Osteoblast (primary cell): ENCODE results near the gene BARX2. TPM values are rescaled to one million over a fixed set of nuclear protein-coding genes. Genes with fewer than 3 reads are reported as not detected.

ENCODE experiments used
- DNase-seq: peaks from one replicate; pipeline ENCODE4 v3.0.0; 2011; ENCODE audit warnings: low spot score, mixed read lengths; ENCODE audit not compliant: insufficient read length; ENCODE audit errors: missing footprints
- H2AFZ ChIP-seq: 2 replicates; pipeline ENCODE4 v1.6.0; 2011; ENCODE audit warnings: mild to moderate bottlenecking, low read length
- H3K27ac ChIP-seq: 2 replicates; pipeline ENCODE4 v1.5.1; 2011; ENCODE audit warnings: mild to moderate bottlenecking, low read depth, low read length, moderate library complexity
- H3K27me3 ChIP-seq: 2 replicates; pipeline ENCODE4 v1.6.0; 2012; ENCODE audit warnings: mild to moderate bottlenecking, control low read depth, inconsistent platforms, low read length, moderate library complexity; ENCODE audit not compliant: insufficient read depth
- H3K36me3 ChIP-seq: 2 replicates; pipeline ENCODE4 v1.5.1; 2011; ENCODE audit warnings: mild to moderate bottlenecking, low read length, control low read depth, moderate library complexity; ENCODE audit not compliant: insufficient read depth
- H3K4me1 ChIP-seq: 2 replicates; pipeline ENCODE4 v1.5.1; 2011; ENCODE audit warnings: mild to moderate bottlenecking, low read length, control low read depth, moderate library complexity; ENCODE audit not compliant: insufficient read depth
- H3K4me2 ChIP-seq: 2 replicates; pipeline ENCODE4 v1.6.0; 2011; ENCODE audit warnings: mild to moderate bottlenecking, low read length; ENCODE audit not compliant: insufficient read depth
- H3K4me3 ChIP-seq: fragments of 200-600 bp; sonication (generic); 3 replicates; pipeline ENCODE4 v1.5.1; 2012; ENCODE audit warnings: mild to moderate bottlenecking, low read length, inconsistent platforms; ENCODE audit not compliant: insufficient read depth
- H3K79me2 ChIP-seq: 2 replicates; pipeline ENCODE4 v1.6.0; 2012; ENCODE audit warnings: mild to moderate bottlenecking, low read length, control low read depth, inconsistent platforms; ENCODE audit not compliant: insufficient read depth
- H3K9me3 ChIP-seq: 2 replicates; pipeline ENCODE4 v1.5.1; 2011; ENCODE audit warnings: low read depth, low read length, control low read depth
- H4K20me1 ChIP-seq: 2 replicates; pipeline ENCODE4 v1.6.0; 2012; ENCODE audit warnings: mild to moderate bottlenecking, low read length, control low read depth; ENCODE audit not compliant: insufficient read depth
- total RNA-seq: library from RNA; depleted of rRNA; stranded (reverse); fragments of >200 nt; gene quantifications from 2 replicates; pipeline ENCODE4 v1.2.3, GENCODE V29; 2012
- TF ChIP-seq, protein P1 (sequence below): IDR thresholded peaks from 2 replicates; pipeline ENCODE4 v1.5.1; 2011; ENCODE audit warnings: mild to moderate bottlenecking, low read depth, low read length, moderate library complexity; ENCODE audit errors: extremely low read depth

Gene BARX2
- total RNA-seq, 1 donor = not detected

DNA sequence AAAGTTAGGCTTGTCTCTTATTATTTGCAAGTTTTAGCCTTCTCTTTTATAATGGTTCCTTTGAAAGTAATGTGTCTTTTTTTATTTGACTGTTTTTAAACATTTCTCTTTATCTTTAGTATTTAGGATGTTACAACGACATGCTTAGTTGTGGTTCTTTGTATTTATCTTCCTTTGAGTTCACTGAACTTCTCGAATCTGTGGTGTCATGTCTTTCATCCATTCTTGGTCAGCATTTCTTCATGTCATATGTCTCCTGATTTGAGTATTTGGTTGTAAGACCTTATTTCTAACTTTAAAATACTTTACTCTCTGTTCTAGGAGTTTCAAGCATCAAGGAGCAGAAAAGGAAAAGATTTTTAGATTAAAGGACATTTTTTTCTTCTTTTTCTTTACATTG is 15.9 kb upstream of the BARX2 start:
- Histone ChIP-seq H3K36me3 (no peaks in the 10 kb centered on the region), H3K79me2 (no peaks in the 10 kb centered on the region), H3K27ac (no peak overlapping the region), H3K9me3 (no peaks in the 10 kb centered on the region), H3K4me1 (no peaks in the 10 kb centered on the region), H3K4me3 (no peak overlapping the region), H2AFZ (no peak overlapping the region), H3K4me2 (no peak overlapping the region), H4K20me1 (no peaks in the 10 kb centered on the region), H3K27me3 (peaks cover 3% of the 10 kb centered on the region)
- TF ChIP-seq, protein P1, sequence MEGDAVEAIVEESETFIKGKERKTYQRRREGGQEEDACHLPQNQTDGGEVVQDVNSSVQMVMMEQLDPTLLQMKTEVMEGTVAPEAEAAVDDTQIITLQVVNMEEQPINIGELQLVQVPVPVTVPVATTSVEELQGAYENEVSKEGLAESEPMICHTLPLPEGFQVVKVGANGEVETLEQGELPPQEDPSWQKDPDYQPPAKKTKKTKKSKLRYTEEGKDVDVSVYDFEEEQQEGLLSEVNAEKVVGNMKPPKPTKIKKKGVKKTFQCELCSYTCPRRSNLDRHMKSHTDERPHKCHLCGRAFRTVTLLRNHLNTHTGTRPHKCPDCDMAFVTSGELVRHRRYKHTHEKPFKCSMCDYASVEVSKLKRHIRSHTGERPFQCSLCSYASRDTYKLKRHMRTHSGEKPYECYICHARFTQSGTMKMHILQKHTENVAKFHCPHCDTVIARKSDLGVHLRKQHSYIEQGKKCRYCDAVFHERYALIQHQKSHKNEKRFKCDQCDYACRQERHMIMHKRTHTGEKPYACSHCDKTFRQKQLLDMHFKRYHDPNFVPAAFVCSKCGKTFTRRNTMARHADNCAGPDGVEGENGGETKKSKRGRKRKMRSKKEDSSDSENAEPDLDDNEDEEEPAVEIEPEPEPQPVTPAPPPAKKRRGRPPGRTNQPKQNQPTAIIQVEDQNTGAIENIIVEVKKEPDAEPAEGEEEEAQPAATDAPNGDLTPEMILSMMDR = no peak
- no peak for DNase-seq

DNA sequence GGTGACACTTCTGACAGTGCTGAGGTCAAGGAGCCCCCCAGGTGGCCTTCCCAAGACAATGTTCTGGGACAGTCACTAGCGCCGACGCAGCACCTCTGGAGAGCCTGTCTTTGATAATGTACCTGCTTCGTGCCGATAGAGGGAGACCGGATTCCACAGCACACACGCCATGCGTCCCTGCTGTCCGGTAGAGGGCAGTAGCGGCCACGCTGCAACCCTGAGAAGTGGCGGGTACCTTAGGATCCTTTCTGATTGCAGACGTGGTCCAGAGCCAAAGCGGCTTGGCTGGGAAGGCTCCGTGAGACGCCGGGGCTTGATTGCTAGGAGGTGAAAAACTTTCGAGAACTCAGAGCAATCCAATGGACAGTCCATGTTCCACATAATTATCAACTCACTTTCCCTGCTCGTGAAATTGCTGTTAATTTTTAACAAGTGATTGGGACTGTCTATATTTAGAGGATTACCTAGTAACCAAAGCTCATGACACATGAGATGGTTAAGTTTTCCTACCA is 11.4 kb upstream of the BARX2 start:
- H3K9me3 ChIP-seq = no peaks in the 10 kb centered on the region
- H3K27me3 ChIP-seq = peaks cover 33% of the 10 kb centered on the region
- no peak overlapping the region for H3K4me3 ChIP-seq
- DNase-seq = peak; percentile 83
- no peaks in the 10 kb centered on the region for H3K36me3 ChIP-seq
- H3K79me2 ChIP-seq = no peaks in the 10 kb centered on the region
- H3K4me1 ChIP-seq = no peaks in the 10 kb centered on the region
- no peak overlapping the region for H2AFZ ChIP-seq
- H3K27ac ChIP-seq = no peak overlapping the region
- H3K4me2 ChIP-seq = peak overlapping the region; percentile 30
- TF ChIP-seq, protein P1 = peak; percentile 100
- no peaks in the 10 kb centered on the region for H4K20me1 ChIP-seq

DNA sequence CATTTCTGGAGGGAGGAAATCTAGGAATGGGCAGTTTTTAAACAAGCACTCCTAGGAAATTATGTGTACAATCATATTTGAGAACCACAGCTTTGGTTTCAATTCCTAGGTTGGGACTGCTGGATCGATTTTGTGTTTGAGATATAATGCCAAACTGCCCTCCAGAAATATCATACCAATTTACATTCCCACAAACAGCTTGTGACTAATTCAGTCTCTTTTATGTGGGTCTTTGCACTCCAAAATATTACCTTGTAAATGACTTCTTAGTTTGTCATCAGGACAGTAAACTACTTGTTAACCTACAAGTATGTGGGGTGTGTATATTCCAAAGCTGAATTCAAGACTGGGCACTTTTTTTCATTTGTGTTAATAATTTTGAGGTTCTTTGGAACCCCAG is 9.8 kb upstream of the BARX2 start:
- Histone ChIP-seq H3K27ac (no peak overlapping the region), H3K9me3 (no peaks in the 10 kb centered on the region), H3K79me2 (no peaks in the 10 kb centered on the region), H3K4me3 (no peak overlapping the region), H4K20me1 (no peaks in the 10 kb centered on the region), H2AFZ (no peak overlapping the region), H3K4me1 (no peaks in the 10 kb centered on the region), H3K36me3 (no peaks in the 10 kb centered on the region), H3K27me3 (peaks cover 46% of the 10 kb centered on the region), H3K4me2 (no peak overlapping the region)
- DNase-seq = no peak
- TF ChIP-seq, protein P1 = no peak

DNA sequence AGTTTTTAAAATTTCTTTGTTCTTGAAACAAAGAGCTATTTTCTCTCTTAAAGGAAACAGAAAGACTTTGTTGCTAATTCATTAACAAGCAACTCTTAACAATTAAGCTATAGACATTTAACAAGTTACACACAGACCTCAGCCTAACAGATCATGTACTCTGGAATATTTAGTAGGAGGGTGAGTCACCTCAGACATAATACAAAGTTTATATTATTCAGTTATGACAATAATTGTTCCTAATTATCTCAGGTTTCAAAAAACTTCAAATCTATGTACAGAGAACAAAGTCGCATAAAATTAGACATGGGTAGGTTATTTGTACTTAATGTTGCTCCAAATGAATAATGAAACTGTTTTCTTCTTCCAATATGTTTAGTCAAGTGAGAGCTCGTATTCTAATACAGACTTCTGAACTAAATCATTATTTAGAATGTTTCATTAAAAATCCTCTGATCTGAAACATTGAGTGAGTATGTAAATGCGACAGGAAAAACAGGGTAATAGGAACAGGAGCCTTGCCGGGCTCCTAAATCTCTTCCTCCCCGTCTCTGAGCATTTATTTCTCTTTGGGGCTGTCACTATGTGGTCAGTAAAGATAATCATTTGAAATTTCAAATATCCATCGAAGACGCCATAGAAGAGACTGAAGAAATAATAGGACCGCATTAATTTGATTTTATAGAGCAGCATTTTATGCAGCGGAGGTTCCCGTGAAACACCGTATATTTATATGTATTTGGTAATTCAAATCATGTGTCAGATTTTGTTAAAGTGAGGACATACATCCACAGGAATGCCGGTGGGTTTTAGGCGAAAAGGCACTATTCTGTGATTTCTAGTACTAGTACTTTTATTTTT is 8.7 kb upstream of the BARX2 start:
- no peaks in the 10 kb centered on the region for H4K20me1 ChIP-seq
- TF ChIP-seq, protein P1 = no peak

More for the DNA sequence above, 8.7 kb upstream of the BARX2 start:
- Histone ChIP-seq H3K79me2 (no peaks in the 10 kb centered on the region), H3K27ac (no peak overlapping the region), H3K4me1 (no peaks in the 10 kb centered on the region), H3K36me3 (no peaks in the 10 kb centered on the region), H3K4me3 (no peak overlapping the region), H2AFZ (no peak overlapping the region), H3K9me3 (no peaks in the 10 kb centered on the region), H3K27me3 (peaks cover 58% of the 10 kb centered on the region), H3K4me2 (no peak overlapping the region)
- DNase-seq = no peak
